ENCODE results near the gene ALDH1L1.
A peak's percentile ranks its signal among the peaks of the same experiment; 100 is the strongest.

The ALDH1L1 gene

DNA sequence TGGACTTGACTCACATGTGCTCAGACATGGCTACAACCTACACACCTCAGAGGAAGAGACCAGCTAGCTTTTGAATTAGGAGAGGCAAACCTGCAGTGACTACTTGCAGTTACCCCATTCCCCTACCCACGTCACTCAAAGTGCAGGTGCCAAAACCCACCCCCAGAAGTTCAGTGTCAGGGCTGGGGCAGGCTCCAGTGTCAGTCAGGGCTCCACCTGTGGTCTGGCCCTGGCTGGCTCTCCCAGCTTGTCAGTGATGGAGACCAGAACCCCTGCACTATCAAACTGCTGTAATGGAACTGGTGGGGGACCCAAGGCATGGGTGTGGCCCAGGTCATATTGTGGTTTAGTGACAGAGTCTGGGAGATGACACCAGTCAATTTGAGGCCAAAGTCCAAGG, 63.9 kb downstream of the ALDH1L1 start:
- no peak for DNase-seq

DNA sequence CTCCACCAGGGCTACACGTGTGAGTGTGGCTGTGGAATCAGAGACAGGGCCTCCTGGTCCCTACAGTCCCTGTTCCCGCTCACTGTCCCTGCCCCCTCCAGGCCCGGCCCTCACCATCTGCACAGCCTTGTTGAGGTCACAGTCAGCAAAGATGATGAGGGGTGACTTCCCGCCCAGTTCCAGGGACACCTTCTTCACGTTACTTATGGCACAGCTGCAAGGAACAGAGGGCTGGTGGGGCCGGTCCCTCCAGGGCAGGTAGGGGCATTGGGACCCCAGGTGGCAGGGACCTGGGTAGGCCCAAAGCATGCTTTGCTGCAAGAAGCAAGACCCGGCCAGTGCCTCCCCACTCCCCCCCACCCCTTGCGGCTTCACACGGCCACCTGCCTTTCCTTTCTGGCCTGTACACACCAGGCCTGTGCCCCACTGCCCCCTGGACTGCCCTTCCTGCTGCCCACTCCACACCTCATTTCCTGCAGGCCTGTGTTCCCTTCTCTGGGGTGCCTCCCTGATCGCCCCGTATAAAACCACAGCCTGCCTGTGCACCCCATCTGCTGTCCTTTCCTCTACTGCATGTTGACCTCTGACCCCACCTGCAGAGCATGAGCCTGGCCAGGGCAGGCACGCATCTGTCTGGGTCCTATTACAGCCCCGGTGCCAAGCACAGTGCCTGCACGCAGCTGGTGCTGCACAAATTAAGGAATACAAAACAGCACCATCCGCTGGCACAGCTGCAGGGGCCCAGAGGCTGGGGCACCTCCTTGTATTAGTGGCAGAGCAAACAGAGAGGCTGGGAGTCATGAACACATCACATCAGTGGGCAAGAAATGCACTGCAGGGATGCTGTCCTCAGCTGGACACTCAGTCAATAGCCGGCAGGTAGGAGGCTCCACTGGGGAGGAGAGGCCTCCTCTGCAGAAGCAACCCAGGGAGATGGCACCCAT, 65.7 kb downstream of the ALDH1L1 start:
- DNase-seq = no peak

DNA sequence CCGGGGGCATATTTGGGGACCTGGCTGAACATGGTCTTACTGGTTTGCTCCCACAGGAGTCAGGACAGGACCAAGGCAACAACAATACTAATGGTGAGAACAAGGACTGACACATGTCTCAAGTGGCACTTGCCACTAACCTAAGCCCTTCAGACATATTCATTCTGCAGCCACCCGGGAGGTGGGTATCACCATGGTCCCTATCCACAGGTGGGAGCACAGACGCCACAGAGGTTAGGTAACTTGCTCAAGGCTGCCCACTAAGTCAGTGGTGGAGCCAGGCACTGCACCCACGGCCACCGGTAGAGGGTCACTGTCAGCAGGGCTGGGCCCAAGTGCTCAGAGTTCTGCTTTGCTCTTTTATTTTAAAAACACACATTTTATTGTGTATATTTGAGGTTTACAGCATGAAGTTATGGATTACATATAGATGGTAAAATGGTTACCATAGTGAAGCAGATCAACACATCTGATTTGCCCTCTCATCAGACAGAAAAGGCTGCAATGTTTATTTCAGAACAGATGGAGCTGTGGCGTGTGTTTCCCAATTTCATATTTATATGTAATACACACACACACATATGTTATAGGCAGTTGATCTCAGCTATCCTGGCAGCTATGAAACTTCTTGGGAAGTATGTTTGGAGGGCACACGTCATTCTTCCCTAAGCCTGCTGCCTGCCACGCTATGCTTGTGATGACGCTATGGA, 66.5 kb downstream of the ALDH1L1 start:
- peak; percentile 48 for DNase-seq

DNA sequence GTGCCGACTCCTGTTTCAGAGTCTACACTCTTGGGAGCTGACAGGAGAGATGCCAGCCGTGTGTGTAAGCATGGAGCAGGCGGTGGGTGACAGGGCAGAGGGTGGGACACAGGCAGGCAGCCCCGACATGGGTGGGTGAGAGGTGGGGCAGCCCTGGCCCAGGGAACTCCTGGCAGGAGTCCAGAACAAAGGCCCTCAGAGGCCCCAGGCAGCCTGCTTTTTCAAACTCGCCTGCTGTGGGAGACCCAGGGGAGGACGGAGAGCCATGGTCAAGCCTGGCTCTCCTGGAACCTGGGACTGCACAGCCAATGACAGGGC, 67.2 kb downstream of the ALDH1L1 start:
- no peak for DNase-seq

DNA sequence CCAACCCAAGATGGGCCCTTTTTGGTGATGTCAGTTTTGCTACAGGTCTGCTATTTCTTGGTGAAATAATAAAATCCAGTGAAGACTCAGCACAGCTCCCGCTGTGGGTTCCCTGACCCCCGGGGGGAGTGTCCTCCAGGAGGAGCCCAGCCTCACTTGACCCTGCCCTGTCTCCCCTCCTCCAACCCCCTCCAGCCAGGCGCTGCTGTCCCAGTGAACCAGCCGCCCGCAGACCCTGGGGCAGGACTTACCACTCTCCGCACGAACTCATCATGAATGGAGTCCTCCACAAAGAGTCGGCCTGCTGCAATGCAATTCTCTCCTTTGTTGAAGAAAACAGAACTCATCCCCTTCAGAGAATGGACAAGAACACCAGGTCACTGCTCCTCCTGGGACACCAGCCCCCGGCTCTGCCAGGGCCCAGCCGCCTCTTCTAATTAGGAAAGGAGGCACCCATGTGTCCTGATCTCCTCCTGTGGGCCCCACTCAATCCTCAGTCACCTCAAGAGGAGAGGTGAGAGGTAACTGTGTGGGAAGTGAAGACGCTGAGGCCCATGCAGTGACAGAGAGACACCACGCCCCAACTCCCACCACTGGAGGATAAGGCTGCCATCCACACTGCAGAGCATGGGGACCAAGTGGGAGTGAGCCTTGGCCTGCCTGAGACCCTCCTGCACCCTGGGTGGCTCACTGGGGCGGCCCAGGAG, 67.7 kb downstream of the ALDH1L1 start:
- DNase-seq = no peak

DNA sequence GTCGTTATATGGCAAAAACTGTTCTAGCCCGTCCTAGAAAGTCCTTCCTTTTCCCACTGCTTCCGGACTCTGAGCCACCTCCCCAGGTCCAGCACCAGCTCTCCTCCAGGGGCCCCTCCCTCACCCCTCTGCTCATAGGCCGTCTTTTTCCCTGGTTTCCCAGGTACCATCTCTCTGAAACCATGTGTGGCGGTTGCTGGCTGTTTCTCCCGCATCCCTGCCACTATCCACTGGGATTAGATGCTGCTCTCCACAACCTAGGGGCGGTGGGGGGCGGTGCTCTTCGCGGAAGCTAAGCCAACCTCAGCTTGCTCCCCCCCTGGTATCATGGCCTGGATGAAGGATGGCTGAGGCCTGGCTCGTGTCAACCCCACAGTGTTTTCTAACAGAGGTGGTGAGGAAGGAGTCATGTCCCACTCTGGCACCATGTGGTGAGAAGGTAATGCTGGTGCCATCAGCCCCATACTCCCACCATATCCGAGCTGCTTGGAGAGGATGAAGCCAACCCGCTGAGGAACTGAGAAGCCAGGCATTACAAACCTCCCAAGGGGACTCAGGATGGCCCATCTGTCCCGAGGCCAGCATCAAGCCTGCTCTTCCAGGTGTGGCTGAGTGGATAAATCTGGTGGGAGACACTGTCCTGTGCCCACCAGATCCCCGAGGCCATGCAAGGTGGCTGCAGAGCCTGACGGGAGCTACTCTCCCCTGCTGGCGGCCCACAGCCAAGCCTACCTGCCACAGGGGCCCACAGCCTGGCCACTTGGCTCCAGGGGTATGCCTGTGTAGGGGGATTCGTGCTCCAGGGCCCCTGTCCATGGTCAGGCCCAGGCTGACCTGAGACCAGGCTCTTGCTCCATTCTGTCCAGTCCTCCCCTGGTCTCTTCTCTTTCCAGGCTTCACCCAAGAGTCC, 68.6 kb downstream of the ALDH1L1 start:
- DNase-seq = no peak

DNA sequence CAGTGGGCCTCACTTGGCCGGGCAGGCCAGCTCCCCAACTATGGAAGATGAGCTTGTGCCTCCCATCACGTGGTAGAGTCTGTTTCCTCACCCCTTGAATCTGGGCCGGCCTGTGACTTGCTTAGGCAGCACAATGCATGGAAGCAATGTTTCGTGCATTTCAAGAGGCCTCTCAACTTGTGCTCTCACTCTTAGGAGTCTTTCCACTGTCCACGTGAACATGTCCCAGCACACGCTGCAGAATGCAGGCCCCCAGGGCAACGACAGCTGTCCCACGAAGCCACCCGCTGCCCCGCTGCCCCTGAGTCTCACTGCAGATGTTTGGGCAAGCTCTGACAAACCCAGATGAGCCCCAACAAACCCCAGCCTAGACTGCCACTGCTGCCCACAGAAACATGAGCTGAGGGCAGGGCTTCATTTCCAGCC, 69.2 kb downstream of the ALDH1L1 start:
- DNase-seq = no peak

DNA sequence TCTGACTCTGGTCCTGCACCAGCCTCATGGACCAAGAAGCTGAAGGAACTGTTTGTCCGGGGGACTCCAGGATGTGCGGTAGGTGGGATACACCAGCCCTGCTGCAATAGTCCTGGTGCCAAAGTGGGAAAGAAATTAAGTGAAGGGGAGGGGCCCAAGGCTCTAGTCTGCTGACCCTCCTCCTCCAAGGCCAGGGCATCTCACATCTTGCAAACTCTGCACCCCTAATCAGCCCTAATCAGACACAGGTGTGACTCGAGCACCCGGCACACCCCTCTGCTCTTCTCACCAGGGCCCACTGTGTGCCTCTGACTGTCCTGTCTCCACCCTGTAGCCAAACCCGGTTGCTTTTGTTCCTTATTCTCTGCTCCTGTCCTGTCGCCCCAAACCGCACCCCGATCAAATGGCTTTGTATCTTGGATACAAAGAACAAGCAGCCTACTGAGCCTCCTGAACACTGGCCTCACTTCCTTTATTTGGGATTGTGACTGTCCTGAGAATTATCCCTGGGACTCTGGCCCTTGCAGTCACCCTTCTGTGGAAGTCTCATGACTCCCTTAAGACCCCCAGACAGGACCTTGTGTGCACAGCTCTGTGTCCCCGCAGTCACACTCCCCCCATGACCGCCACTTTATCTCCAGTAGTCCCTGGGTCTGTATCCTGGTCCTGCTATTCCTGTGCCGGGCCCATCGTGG, 69.8 kb downstream of the ALDH1L1 start:
- no peak for DNase-seq

DNA sequence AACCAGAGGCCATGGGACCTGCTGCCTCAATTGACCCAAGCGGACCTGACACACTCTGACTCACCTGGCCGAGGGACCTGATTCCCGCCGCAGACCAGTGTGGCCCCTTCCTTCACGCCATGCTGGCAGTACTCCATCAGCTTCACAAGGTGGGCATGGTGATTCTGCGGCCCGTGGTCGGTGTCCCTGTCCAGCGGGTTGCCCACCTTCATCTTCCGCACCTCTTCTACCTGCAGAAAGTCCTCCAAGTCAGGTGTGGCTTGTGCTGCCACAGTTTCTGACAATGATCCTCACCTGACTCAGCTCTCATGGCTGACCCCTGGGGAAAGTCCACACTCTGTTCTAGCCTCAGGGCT, 70.5 kb downstream of the ALDH1L1 start:
- no peak for DNase-seq

DNA sequence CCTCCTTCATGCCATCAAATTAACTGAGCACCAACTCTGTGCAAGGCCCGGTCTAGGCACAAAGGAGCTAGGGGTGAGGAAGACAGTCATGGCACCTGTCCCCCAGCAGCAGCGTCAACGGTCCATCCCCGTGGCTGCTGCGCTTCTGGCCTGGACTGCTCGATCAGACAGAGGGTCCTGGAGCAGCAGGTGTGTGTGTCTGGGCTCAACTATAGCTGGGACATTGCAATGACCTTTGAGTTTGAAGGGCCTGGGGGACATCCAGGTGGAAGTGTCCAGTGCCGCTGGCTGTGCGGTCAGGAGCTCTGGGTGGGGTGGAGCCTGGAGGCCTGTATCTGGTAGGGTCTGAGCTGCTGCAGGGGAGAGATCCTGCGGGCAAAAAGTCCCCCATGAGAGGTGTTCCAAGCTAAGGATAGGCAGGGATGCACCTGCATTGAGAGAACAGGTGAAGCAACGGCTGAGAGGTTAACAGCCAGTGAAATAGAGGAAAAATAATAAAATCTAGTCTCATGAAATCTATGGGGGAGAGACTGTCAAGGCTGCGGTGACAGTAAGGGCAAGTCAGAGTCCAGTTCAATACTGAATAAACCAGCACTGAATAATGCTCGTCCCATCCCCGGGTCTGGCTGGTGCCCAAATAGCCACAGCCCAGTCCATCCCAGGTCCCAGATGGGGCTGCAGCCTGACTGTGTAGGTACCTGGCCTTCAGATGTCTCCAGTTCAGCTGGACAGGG, 71.1 kb downstream of the ALDH1L1 start:
- DNase-seq = no peak

DNA sequence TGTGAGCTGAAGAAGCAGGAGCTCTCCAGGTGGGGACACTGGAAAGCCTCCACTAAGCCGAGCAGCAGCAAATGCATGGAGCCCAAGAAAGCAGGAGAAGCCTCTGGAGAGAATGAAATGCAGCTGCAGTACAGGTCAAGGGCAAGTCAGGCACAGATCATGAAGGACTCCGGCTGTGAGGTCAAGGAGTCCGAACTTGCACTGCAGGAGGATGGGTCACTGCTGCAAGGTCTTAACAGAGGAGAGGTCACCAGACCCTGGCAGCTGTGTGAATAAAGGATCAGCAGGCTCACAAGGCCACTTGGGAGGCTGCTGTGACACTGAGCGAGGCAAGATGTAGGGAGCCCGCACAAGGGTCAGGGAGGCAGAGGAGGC, 71.7 kb downstream of the ALDH1L1 start:
- no peak for DNase-seq

DNA sequence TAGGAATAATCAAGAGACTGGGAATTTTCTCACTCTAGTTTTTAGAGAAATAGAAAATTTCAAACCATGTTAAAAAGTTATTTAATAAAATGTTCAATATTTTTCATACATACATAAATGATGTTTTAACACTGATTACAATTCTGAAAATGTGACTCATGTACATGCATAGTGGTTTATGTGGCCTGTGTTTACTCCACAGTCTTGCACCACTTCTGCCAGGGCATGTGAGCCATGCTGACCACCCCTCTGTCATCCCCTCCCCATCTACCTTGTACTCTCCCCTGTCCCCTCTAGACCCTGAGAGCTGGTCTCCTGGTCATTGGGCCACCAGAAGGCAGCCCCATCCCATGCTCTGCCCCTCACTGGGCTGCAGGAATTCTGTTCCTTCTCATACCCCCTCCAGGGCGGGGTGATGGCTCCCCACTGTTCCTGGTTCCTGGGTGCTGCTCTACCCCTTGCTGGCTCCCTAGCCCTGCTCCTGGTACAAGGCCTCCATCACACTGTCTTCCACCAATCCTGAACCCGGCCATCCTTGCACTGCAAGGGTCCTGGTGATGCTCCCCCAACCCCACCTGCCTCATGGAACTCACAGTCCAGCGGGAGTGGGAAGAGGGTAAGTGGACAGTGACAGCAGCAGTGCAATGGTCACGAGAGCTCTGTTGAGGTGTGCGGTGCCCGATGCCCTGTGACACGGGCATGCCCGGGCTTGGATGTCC, 72.3 kb downstream of the ALDH1L1 start:
- no peak for DNase-seq

DNA sequence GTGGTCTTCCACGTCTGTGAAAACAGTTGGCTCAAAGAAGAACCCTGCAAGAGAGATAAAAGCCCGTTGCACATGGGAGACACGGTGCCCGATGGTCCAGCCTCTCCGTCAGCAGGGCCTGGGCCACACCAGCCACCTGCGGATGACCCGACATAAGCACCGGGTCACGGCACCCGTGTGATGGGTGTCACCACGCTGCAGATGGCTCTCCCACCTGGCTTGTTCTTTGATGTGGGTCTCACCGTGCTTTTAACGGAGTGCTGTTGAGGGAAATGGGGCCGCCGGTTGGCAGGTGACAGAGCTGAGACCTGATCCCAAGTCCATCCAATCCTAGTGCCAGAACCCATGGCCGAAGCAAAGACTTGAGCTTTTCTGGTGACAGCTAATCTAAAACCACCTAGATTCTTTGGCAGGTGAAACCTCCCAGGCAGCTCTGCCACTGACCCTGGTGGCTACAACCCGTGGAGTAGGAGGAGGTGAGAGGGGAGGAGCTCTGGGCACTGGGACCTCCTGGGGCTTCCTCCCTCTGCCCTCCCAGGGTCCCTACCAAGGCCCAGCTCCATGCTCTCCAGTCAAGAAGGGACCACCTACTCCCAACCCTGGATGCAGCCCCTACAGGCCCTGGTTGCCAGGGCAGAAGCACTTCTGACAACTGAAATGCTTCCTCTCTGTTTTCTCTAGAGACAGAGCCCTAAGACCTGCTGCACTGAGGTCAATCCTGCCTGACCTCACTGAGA, 73.0 kb downstream of the ALDH1L1 start:
- no peak for DNase-seq

DNA sequence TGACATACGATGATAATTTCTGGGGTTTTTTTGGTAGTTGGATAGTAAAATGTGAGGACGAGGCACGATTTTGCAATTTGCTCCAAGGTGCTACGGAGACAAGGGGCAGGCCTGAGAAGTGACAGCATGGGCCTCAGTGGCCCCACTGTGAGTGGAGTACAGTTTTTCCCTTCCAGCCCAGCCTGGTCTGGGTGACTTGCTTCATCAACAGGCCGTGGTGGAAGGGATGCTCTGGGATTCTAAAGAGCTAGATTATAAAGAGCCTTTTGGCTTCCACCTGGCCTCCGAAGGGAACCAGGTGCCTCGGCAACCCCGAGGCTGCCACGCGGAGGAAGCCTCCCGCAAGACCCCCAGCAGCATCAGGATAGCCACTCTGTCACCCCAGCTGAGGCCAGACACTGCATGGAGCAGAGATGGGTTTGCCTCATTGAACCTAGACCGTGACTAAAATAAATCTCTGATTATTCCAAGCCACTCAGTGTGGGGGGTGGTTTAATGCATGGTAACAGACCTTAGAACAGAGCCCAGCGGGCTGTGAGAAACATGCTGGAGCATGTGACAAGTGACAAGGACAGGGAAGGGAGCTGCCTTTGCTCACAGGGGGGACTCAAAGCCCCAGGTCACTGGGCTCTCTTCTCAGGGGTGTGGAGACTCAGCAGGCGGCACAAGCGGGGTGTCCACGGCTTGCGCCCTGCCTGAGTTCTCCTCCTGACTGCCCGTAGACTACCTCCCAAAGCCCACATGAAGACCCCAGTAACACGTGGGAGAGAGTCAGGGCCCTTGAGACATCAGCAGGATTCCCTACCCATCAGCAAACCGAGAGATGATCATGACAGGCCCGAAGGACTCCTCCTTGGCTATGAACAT, 73.8 kb downstream of the ALDH1L1 start:
- no peak for DNase-seq

DNA sequence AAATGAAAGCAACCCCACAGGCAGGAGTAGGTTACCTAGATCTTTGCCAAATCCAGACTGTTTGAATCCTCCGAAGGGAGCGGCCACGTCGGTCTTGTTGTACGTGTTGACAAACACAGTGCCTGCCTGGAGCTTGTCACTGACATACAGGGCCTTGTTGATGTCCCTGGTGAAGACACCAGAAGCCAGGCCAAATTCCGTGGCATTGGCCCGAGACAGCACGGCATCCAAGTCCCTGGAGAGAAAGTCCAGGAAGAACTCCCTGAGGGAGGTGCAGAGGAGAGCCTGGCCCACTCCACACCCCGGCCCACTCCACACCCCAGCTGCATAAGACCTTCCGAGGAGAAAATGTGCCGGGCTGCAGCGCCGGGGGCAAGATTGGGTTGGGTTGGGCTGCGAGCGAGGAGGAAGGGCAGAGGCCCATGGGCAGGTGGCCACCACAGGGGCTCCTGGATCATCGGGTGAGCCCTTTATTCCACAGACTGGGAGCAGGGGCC, 74.6 kb downstream of the ALDH1L1 start:
- no peak for DNase-seq

DNA sequence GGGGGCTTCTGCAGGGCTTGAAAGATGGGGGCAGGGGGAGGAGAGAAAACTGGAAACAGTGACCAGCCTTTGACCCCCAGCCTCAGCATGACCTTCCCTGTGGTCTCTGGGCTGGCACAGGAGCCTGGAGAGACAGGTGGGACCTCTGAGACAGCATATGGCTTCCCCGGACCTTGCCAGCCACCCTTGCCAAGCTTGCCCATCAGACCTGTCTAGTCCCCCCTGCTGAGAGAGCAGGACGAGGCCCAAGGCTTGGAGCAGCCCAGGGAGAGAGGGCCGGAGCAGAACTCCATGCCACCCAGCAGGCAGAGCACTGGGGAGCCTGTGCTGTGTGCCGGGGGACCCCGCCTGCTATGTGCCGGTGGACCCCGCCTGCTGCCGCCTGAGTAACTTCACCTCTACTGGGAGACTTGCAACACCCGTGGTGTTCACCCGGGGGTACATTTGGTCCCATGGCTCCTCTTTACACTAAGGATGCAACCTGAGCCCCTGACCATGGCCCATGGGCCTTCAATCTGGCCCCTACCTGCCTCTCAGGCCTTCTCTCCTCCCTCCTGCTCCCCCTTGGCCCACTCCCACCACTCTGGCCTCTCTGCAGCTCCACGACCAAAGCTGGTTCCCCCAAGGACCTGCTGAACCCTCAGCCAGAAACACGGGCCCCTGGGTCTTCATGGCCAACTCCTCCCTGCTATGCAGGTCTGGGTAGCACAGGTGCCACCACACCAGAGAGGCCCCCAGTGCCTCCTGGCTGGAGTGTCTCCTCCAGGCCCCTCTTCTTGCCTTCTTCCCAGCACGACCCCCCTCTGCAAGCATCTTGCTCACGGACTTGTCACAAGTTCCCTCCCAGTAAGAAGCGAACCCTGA, 75.4 kb downstream of the ALDH1L1 start:
- DNase-seq = no peak

DNA sequence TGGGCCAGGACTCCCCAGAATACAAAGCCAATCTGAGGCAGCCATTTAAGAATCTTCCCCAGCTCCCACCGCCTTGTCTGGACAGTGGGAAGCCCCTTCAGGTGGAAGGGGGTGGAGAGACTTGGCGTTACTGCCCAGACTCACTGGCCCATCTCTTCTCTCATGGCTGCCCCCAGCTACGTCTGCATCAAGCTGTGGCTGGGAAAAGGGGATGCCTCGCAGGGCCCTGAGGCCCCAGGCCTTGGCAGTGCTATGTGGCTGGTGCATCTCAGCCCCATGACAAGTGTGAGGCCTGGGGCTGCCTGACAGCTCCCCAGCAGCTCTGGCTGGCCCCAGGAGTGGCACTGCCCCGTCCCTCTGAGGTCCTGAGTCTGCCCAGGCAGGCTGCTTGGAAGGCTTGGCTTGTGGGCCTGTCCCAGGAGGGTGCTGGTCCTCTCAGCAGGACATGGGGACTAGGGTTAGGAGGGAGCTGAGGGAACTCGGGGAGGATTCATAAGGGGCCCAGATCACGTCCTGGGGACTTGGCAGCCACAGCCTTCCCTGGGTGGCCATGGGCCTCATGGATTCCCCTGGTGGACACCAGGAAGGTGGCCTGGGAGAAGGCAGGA, 76.3 kb downstream of the ALDH1L1 start:
- no peak for DNase-seq

All from NCI-H82 (cell line).